ENCODE data around the gene PIH1D1. TPM values are rescaled to one million over a fixed set of nuclear protein-coding genes. Genes with fewer than 3 reads are reported as not detected.
A peak's percentile ranks its signal among the peaks of the same experiment; 100 is the strongest.

The PIH1D1 gene
- total and polyA plus RNA-seq, 2 of the 8 experiments (the other 6 are each of a cell fraction or from before 2014, with no cell fraction given): 146 to 195 TPM

DNA sequence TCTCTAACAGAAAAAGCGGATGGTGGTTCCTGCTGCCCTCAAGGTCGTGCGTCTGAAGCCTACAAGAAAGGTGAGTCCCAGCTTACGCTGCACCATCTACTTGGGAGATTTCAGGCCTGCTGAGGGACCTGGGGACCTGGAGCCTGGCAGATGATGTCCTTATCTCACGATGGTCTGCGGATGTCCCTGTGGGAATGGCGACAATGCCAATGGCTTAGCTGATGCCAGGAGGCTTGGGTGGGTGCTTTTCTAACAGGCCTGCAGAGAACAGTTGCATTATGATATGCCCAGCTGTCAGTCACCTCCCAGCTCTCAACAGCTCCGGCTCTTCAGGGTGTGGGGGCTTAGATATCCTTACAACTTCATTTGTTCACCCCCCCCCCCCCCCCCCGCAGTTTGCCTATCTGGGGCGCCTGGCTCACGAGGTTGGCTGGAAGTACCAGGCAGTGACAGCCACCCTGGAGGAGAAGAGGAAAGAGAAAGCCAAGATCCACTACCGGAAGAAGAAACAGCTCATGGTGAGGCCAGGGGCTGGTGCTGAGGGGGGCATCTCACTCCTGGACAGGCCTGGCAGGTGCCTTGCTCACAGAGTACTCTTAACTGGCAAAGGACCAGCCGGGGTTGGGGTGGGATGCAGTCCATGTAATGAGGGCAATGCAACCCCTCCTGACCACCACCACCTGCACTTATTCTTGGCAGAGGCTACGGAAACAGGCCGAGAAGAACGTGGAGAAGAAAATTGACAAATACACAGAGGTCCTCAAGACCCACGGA is 39.6 kb upstream of the PIH1D1 start (continued):
- no peak for TF ChIP-seq SAP30 (IDR thresholded peaks at IDR 0.05; ENCODE audit: insufficient read depth, insufficient replicate concordance, low read length)
- no peak for TF ChIP-seq CHD2 (IDR thresholded peaks at IDR 0.05; ENCODE audit: low read length)
- no peak for TF ChIP-seq MAFK (IDR thresholded peaks at IDR 0.05; ENCODE audit: low read depth, low read length)
- no peak for TF ChIP-seq TEAD4 (IDR thresholded peaks at IDR 0.05; ENCODE audit: low read depth, low read length)
- TF ChIP-seq CTBP2 (IDR thresholded peaks at IDR 0.05; ENCODE audit: borderline replicate concordance, insufficient read depth, insufficient read length, low read length): no peak
- TF ChIP-seq FOSL1 (IDR thresholded peaks at IDR 0.05; ENCODE audit: insufficient read depth, low read depth, low read length): no peak
- no peak for TF ChIP-seq YY1 (IDR thresholded peaks at IDR 0.05; ENCODE audit: low read depth, low read length)
- TF ChIP-seq POLR2AphosphoS5 (IDR thresholded peaks at IDR 0.05; ENCODE audit: low read depth, low read length): peak; percentile 16; the same call in 1 of the 2 replicates
- TF ChIP-seq CREB1 (IDR thresholded peaks at IDR 0.05): no peak
- no peak for TF ChIP-seq TBP (IDR thresholded peaks at IDR 0.05; ENCODE audit: low read depth, low read length)

Data from H1 (cell line).